HPDE6-E6E7 (cell line): ENCODE measurements around the gene FOXP1.

Experiments
- DNase-seq: peaks from one replicate; pipeline ENCODE4 v3.0.0; 2011; ENCODE audit warnings: missing footprints; ENCODE audit errors: extremely low spot score

The FOXP1 gene

DNA sequence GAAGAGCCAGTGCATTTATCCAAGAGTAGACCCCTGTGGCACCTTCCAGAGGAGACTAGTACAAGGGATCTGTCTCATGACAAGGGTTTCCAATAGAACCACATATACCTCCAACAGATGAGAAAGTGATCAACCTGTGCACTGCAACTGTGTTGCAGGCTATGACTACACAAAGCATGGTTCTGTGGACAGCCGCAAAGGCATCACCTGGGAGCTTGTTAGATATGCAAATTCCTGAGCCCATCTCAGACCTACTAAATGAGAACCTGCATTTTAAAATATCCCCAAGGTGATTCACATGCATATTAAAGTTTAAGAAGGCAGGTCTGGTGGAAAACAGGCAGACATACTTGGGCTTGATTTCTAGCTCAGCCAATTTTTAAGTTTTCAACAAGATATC lies 368.7 kb downstream of the FOXP1 start:
- no peak for DNase-seq

GRCh38 chr3:71214016-71214415 lies 369.5 kb downstream of the FOXP1 start:
- DNase-seq, result no peak

DNA sequence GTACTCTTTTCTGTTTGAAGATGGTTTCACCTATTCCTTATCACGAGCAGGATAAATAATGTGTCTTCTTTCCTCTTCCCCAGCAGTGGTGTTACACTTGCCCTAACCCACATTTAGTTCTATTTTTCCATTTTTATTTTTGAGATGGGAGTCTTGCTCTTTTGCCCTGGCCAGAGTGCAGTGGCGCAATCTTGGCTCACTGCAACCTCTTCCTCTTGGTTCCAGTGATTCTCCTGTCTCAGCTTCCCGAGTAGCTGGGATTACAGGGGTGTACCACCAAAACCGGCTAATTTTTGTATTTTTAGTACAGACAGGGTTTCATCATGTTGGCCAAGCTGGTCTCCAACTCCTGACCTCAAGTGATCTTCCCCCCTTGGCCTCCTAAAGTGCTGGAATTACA lies 372.4 kb downstream of the FOXP1 start:
- DNase-seq, result no peak

DNA sequence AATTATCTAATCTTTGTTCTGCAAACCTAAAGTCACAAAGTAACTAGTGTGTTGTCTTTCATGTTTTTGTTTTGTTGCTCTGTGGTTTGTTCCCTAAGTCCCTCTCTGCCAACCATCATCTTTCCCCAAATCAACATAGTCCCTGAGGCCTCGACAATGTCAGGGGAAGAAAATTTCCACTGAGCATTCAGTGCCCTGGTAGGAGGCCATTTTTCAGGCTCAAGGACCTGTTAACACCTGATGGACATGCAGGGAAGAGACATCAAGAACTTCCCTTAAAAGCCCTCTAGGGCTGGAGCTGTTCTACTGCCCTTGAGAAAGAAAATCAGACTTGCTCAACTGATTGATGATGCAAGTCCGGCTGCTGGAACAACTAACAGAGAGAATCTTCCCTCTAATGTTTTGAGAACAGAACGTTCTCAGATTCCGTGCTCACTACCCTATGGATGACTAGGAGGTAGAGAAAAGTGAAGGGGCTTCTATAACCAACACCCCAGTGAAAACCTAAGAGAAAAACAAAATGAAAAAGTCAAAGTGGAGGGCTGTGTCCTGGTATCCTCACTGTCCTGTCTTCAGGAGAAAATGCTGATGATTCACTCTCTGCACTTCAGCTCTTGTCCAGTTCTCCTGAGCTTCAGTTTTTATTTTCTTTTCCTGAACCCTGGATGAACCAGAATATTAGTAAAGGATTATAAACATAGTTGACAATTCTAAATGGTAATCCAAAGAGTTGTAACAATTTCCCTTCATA lies 373.1 kb downstream of the FOXP1 start:
- no peak for DNase-seq

GRCh38 chr3:71208211-71209095 lies 375.1 kb downstream of the FOXP1 start:
- DNase-seq, result no peak

DNA sequence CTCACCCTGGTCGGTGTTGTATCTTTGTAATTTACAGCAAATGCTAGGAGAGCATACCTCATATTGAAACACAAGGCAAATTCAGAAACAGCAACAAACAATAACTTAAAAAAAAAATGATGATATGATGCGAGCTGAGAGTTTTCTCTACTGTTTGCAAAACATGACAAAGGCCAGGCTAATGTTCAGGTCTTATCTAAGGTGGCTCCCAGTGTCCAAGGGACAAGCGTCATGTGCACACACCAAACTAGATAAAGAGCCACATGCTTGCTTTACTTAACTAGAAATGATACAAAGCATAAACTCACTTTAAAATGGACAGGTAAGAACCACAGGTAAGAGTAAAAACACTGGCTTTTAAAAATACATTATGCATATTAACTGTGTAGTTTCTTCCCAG lies 375.9 kb downstream of the FOXP1 start:
- DNase-seq, result no peak

DNA sequence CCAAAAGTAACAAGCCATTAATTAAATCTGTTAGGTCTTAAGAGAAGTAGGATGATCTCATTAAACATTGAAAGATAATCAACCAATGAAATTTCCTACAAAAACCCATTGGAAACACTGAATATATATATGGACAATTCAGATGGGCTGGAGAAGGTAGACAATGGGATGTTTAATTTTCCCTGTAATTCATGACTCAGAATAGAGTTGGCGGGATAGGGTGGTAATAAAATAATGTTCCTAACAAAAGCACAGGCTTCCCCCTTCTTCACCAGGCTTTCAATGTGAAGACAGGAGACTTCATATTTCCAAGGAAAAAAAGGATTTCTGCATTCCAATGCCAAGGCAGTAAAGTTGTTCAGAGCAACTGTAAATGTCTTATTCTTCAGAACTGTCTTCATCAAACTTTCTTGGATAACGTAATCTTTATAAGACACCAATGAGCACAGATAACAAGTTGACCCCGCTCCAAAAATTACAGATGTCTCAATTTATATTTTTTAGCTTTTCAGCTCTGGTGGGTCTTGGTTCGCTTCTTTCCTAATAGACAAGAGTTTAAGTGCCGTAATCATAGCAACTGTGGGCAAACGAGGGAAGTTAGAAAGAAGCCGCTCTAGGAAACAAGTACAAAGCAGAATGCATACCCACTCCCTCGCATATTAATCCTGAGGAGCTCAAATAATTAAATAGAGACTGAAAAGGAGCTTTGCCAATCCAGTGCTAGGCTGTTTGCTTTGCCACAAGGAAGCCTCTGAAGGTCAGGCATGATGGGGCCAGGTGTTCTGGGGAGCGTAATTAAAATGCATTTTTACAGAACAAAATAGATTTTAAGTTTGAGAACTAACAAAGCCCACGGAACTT lies 377.0 kb downstream of the FOXP1 start:
- no peak for DNase-seq

GRCh38 chr3:71203727-71204488 lies 379.6 kb downstream of the FOXP1 start:
- DNase-seq, result no peak

- DNase-seq, result no peak
These were observed 380.5 kb downstream of the FOXP1 start for GRCh38 chr3:71202848-71203533.

DNA sequence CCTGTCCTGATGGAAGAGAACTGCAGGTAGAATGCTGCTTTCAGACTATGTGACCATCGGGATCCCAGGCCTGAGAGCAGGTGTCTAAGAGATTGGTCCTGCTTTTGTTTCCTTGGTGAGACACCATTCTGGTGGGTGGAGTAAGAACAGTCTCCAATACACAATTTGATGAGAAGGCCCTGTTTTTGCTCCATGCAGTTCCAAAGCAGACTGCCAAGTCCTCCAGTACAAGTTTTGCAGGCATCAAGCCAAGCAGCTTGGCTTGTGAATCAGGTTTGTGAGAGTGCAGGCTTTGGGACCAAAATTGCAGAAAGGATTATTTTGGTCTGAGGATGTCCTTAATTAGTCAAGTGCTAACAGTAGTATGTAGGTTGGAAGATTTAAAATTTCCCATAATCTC lies 381.6 kb downstream of the FOXP1 start:
- DNase-seq, result no peak

DNA sequence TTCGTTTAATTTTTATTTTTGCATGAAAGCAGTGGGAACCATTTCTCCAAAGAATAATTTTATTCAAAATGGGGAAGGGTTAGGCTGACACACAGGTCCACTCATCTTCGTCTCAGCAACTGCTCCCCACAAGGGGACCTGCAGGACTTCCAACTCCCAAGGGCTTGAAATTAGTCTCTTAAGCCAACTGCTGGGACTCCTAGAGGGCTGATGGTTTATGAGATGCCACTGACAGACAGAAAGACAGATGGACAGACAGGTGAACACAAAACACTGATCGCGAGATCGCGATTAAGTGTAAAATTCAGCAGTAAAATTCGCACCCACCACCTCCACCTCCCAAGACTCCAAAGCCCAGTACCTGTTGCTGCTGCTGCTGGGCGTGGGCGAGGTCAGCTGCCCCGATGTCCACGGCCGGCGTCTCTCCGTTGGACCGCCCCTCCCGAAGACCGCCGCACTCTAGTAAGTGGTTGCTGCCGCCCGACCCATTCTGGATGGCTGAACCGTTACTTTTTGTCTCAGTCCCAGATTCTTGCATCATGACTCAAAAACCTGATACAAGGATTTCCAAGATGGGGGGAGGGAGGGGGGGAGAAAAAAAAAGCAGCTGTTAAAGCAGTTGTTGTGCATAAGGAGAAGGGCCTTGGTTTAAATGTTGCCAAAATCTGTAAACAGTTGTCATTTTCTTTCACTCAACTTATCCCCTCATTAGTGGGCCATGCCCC lies 385.5 kb downstream of the FOXP1 start:
- DNase-seq, result no peak

DNA sequence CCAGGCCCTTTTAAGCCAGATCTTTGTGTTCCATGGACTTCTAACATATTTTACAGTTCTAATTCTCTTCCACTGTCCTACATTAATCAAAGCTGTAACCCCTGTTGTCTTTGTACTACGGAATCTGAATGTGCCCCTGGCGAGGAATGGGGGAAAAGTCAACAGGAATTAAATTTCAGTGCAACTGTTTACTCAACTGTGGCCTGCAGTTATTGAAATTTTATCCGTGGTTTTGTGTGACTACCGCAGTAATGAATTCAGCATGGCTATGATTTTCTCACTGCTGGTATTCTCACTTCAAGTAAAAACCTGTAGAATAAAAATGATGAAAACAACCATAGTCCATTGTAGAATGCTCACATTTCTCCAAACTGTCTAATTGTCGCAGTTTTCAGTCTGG lies 388.0 kb downstream of the FOXP1 start:
- no peak for DNase-seq

- no peak for DNase-seq
These were observed 388.7 kb downstream of the FOXP1 start for GRCh38 chr3:71194785-71195184.

DNA sequence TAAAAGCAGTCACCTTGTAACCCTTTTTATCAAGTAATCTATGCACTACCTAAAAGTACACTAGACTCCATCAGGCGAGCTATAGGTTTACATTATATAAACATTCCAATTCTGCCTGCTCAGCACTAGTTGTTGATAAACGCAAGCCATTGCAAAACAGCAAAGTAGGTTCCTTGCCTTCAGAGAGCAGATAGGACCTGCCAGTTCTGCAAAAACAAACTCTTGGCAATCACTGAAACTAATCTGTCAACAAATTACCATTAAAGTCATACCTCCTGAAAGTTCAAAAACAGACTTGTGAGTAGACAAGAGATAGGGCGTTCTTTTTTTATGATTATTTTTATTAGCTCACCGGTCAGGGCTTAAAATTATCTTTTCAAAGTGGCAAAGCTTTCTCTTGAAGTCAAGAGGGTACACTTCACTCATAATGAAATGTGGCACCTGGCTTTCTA lies 392.5 kb downstream of the FOXP1 start:
- DNase-seq, result no peak

- no peak for DNase-seq
These were observed 394.0 kb downstream of the FOXP1 start for GRCh38 chr3:71189480-71189879.

- no peak for DNase-seq
These were observed 395.8 kb downstream of the FOXP1 start for GRCh38 chr3:71187715-71188114.

DNA sequence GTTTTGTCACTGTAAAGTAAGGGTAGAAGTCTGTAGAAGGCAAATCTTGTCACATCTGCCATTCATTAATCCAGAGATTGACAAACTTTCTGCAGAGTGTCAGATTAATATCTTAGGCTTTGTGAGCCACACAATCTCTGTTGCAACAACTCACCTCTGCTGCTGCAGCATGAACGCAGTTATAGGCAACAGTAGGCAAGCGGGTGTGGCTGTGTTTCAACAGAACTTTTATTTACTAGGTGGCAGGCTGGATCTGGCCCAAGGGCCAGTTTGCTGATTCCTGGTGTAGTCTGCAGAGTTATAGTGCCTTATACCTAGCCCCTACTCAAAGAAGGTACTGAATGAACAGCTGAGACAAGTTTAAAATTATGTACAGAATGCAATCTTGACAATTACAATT lies 396.7 kb downstream of the FOXP1 start:
- DNase-seq, result no peak

GRCh38 chr3:71185733-71186455 lies 397.6 kb downstream of the FOXP1 start:
- DNase-seq, result no peak

DNA sequence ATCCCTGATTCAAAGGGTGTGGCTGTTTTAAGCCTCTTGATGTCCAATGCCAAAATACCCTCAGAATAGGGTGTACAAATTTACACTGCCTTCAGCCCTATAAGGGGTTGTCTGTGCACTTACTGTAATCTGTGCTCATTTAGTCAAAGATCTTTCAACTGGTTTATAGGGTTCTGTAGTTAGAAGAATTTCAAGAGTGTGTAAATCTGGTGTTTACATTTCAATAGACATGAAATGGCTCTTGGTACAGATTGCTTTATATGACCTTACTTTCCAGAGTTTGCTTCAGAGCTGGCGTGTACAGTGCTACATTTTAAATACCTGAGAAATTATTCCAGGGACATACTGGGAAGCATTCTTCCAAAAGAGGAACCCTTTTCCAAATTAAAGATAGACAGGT lies 399.3 kb downstream of the FOXP1 start:
- no peak for DNase-seq
